HepG2 (cell line): ENCODE measurements around the gene XPNPEP1. TPM values are rescaled to one million over a fixed set of nuclear protein-coding genes. Genes with fewer than 3 reads are reported as not detected.

ENCODE experiments used
- ATAC-seq: fragments of 200-7000 bp; cut with Tn5 transposase; 3 replicates; pipeline ENCODE4 v1.9.1; 2020; ENCODE audit warnings: mild to moderate bottlenecking, moderate library complexity
- BruUV-seq: library from RNA; stranded (reverse); fragments of 400-500 nt; replicated peaks from 2 replicates; lab custom pipeline; 2021; lab: Mats Ljungman, UMichigan
- CTCF ChIA-PET: fragments of 300-600 bp; formaldehyde crosslinking; extraction: SDS; loops from one replicate; lab custom pipeline; 2021; ENCODE audit warnings: low total read pairs, inconsistent platforms, low intra/inter-chr PET ratio; lab: Yijun Ruan, JAX
- POLR2A ChIA-PET: fragments of 350-600 bp; sonication (Branson Sonifier 250); formaldehyde crosslinking; loops from one replicate; lab custom pipeline; 2020; ENCODE audit warnings: antibody characterized with exemption, inconsistent platforms; lab: Yijun Ruan, JAX
- DNase-seq: peaks from one replicate; pipeline ENCODE4 v3.0.0-alpha.2; 2015; ENCODE audit warnings: low spot score
- FAIRE-seq: peaks from 3 replicates; lab custom pipeline; 2011; peaks lifted over from hg19 to GRCh38; lab: Jason Lieb, UNC
- H2AFZ ChIP-seq: one replicate; pipeline ENCODE4 v1.6.1; 2011; ENCODE audit warnings: low read length, inconsistent platforms
- H3K27ac ChIP-seq: fragments of 300-600 bp; 3 replicates; pipeline ENCODE4 v1.8.0; 2011; ENCODE audit warnings: mixed run types, mild to moderate bottlenecking, mixed read lengths, low read length, inconsistent platforms; ENCODE audit not compliant: insufficient read depth; ENCODE audit errors: extremely low read length
- H3K27me3 ChIP-seq, 2 experiments: fragments of 200-600 bp in 1 of 2; 2 replicates in 1 of 2; 3 replicates in 1 of 2; pipeline versions ENCODE4 v1.6.0 to v1.8.0; 2011; ENCODE audit warnings: low read length in 2 of 2, mild to moderate bottlenecking in 2 of 2, moderate library complexity in 2 of 2, inconsistent platforms in 1 of 2; ENCODE audit not compliant: insufficient read depth in 2 of 2, control insufficient read depth in 1 of 2
- H3K36me3 ChIP-seq, 2 experiments: fragments of 200-600 bp in 1 of 2; replicated peaks in 1 of 2; 2 replicates in 1 of 2; 3 replicates in 1 of 2; pipeline versions ENCODE4 v1.5.1 to v1.8.0; 2011; ENCODE audit warnings: low read length in 2 of 2, inconsistent platforms in 1 of 2; ENCODE audit not compliant: insufficient read depth in 2 of 2, control insufficient read depth in 1 of 2
- H3K4me1 ChIP-seq: 2 replicates; pipeline ENCODE4 v1.5.1; 2012; ENCODE audit warnings: low read length, inconsistent platforms; ENCODE audit not compliant: insufficient read depth
- H3K4me2 ChIP-seq: 2 replicates; pipeline ENCODE4 v1.6.0; 2011; ENCODE audit warnings: low read depth, low read length, inconsistent platforms
- H3K4me3 ChIP-seq, 3 experiments: fragments of 200-600 bp in 1 of 3; sonication (generic), shearing (Covaris generic) in 1 of 3; replicated peaks in 1 of 3; 2 replicates each; pipeline ENCODE4 v1.5.1; 2011 to 2016; ENCODE audit warnings: low read length in 3 of 3, inconsistent platforms in 2 of 3, low read depth in 2 of 3, mild to moderate bottlenecking in 2 of 3, control low read depth in 1 of 3, mixed read lengths in 1 of 3; ENCODE audit not compliant: insufficient read depth in 1 of 3
- H3K79me2 ChIP-seq: one replicate; pipeline ENCODE4 v1.6.1; 2011; ENCODE audit warnings: low read length, inconsistent platforms; ENCODE audit not compliant: insufficient read depth
- H3K9ac ChIP-seq: 2 replicates; pipeline ENCODE4 v1.6.0; 2011; ENCODE audit warnings: mild to moderate bottlenecking, low read depth, low read length, inconsistent platforms; ENCODE audit not compliant: insufficient read depth
- H3K9me3 ChIP-seq: 2 replicates; pipeline ENCODE4 v1.5.1; 2012; ENCODE audit warnings: mild to moderate bottlenecking, low read length
- H4K20me1 ChIP-seq: 2 replicates; pipeline ENCODE4 v1.6.0; 2011; ENCODE audit warnings: inconsistent platforms, mild to moderate bottlenecking, low read length, moderate library complexity; ENCODE audit not compliant: insufficient read depth
- FOXA3 ChIP-seq: IDR thresholded peaks from 2 replicates; pipeline ENCODE4 v1.6.1; 2016; ENCODE audit warnings: missing genetic modification reagents, missing compliant biosample characterization
- HNRNPUL1 ChIP-seq: fragments of 200-400 bp; formaldehyde crosslinking; IDR thresholded peaks from 2 replicates; pipeline ENCODE4 v1.6.1; 2017; ENCODE audit warnings: low read depth, mild to moderate bottlenecking, low read length, moderate library complexity
- ISL2 ChIP-seq: sonication (generic); formaldehyde crosslinking; IDR thresholded peaks from 2 replicates; pipeline ENCODE4 v1.5.0; 2020; ENCODE audit warnings: missing genetic modification reagents
- SETDB1 ChIP-seq: sonication (generic); formaldehyde crosslinking; IDR thresholded peaks from 2 replicates; pipeline ENCODE4 v1.5.1; 2020; ENCODE audit warnings: missing genetic modification reagents, mild to moderate bottlenecking, borderline replicate concordance
- TAF15 ChIP-seq: fragments of 200-400 bp; formaldehyde crosslinking; IDR thresholded peaks from one replicate; pipeline ENCODE4 v1.6.1; 2018; ENCODE audit warnings: mild to moderate bottlenecking, low read depth, low read length; ENCODE audit not compliant: poor library complexity, severe bottlenecking
- UBTF ChIP-seq: sonication (generic); formaldehyde crosslinking; IDR thresholded peaks from 2 replicates; pipeline ENCODE4 v1.4.0; 2020; ENCODE audit warnings: mild to moderate bottlenecking, missing genetic modification reagents
- ZNF224 ChIP-seq: sonication (generic); formaldehyde crosslinking; IDR thresholded peaks from 2 replicates; pipeline ENCODE4 v1.5.0; 2020; ENCODE audit warnings: mild to moderate bottlenecking, missing genetic modification reagents
- WGBS: methylation state at CpG from one replicate; pipeline ENCODE4 v1.1.6; 2017; ENCODE audit warnings: low lambda C conversion rate; 5-methylcytosine and 5-hydroxymethylcytosine counted together
- in situ Hi-C: cut with HindIII; loops from 2 replicates; pipeline ENCODE4 v1.10.0; 2017; ENCODE audit warnings: low pct_unique_long_range_greater_than_20kb; ENCODE audit not compliant: extremely low pct_ligation_motif_present
- intact Hi-C: fragments of 100-400 bp; cut with micrococcal nuclease; formaldehyde crosslinking; loops from one replicate; pipeline ENCODE4 v1.10.0; 2022; ENCODE audit not compliant: unreplicated experiment
- polyA plus RNA-seq, 8 experiments: library from polyadenylated mRNA; depleted of rRNA in 3 of 8; stranded (reverse) in 7 of 8; unstranded in 1 of 8; fragments of >200 nt; fragmentation: Illumina TruSeq in 4 of 8; extraction: Trizol in 4 of 8; gene quantifications; 2 replicates each; pipeline versions ENCODE4 v1.2.1 to v1.2.3, GENCODE V29; 2011 to 2016; ENCODE audit warnings: low read depth in 4 of 8, missing spikeins in 1 of 8, mixed read lengths in 1 of 8; ENCODE audit not compliant: insufficient read depth in 1 of 8
- total RNA-seq, 5 experiments: library from RNA; depleted of rRNA; stranded (reverse); fragments of >200 nt; fragmentation: Illumina TruSeq; extraction: Trizol; gene quantifications; 2 replicates each; pipeline ENCODE4 v1.2.3, GENCODE V29; 2016; ENCODE audit warnings: low read depth in 1 of 5

The XPNPEP1 gene
- total and polyA plus RNA-seq, 2 of the 13 experiments (the other 11 are each of a cell fraction or from before 2014, with no cell fraction given): 30.3 to 55.5 TPM

GRCh38 chr10:109963439-109963838 lies 40.1 kb upstream of the XPNPEP1 start:
- Histone ChIP-seq H3K9me3 (no peaks in the 10 kb centered on the region), H3K4me3 (no peak overlapping the region), H3K79me2 (no peaks in the 10 kb centered on the region), H3K27ac (no peak overlapping the region), H3K36me3 (no peaks in the 10 kb centered on the region), H3K4me2 (no peak overlapping the region), H2AFZ (no peak overlapping the region), H3K4me1 (peaks cover 39% of the 10 kb centered on the region), H4K20me1 (no peaks in the 10 kb centered on the region), H3K27me3 (no peaks in the 10 kb centered on the region), H3K9ac (no peak overlapping the region)
- POLR2A ChIA-PET: interaction anchor here (2.8 kb wide), 1 partner anchor 45 kb away, joined by 16 read pairs; the partner anchor contains the start of gene ADD3
- DNase-seq (no peak), FAIRE-seq (no peak), ATAC-seq (no peak)
- WGBS: 85% methylated on average over 5 of the region's 5 CpGs
- no TSS peak for BruUV-seq
- TF ChIP-seq UBTF (CRISPR knock-in tag) (no peak), HNRNPUL1 (no peak), FOXA3 (no peak), ZNF224 (no peak), TAF15 (no peak), ISL2 (CRISPR knock-in tag) (no peak), SETDB1 (CRISPR knock-in tag) (no peak)
- intact Hi-C loops: loop anchor here (5.0 to 10.0 kb wide), 2 partner anchors 151 to 311 kb away; no protein-coding TSS in a partner anchor
- CTCF ChIA-PET: no interaction called here
- in situ Hi-C loops: no loop called here
